Measurements from ENCODE around the gene HSF2BP.

Gene HSF2BP

GRCh38 chr21:43581453-43581852 is 77.8 kb downstream of the HSF2BP start:
- no peak for DNase-seq (ENCODE audit: low spot score)
- ChIA-PET POLR2A (ENCODE audit: low non-redundant PET) (no interaction called here), CTCF (no interaction called here)
- TF ChIP-seq, protein P1, sequence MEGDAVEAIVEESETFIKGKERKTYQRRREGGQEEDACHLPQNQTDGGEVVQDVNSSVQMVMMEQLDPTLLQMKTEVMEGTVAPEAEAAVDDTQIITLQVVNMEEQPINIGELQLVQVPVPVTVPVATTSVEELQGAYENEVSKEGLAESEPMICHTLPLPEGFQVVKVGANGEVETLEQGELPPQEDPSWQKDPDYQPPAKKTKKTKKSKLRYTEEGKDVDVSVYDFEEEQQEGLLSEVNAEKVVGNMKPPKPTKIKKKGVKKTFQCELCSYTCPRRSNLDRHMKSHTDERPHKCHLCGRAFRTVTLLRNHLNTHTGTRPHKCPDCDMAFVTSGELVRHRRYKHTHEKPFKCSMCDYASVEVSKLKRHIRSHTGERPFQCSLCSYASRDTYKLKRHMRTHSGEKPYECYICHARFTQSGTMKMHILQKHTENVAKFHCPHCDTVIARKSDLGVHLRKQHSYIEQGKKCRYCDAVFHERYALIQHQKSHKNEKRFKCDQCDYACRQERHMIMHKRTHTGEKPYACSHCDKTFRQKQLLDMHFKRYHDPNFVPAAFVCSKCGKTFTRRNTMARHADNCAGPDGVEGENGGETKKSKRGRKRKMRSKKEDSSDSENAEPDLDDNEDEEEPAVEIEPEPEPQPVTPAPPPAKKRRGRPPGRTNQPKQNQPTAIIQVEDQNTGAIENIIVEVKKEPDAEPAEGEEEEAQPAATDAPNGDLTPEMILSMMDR (conservative IDR thresholded peaks at IDR 0.05; ENCODE audit: low read depth) = no peak
- H3K27ac ChIP-seq = no peak overlapping the region; the same call in 1 of the 2 replicates

GRCh38 chr21:43578677-43579303 is 80.5 kb downstream of the HSF2BP start:
- no peak overlapping the region for H3K27ac ChIP-seq
- TF ChIP-seq, protein P1 (conservative IDR thresholded peaks at IDR 0.05; ENCODE audit: low read depth) = no peak
- no peak for DNase-seq (ENCODE audit: low spot score)
- ChIA-PET CTCF (no interaction called here), POLR2A (ENCODE audit: low non-redundant PET) (no interaction called here)

DNA sequence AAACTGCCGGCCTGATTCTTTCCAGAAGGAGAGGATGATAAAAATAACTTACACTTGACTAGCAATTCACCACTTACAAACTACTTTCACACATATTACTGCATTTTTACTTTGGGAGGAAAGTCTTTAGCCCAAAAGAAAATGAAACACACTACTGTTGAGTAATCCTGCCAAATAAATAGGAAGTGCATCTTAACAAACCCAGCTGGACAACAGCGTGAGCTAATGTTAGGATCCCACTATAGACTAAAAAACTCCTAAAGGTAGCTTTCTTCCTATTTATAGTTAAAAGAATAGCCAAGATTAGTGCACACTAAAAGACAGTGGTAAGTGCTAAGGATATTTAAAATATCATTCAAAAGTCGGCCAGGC is 83.8 kb downstream of the HSF2BP start:
- CTCF ChIA-PET = no interaction called here
- DNase-seq (ENCODE audit: low spot score) = no peak
- TF ChIP-seq, protein P1 (conservative IDR thresholded peaks at IDR 0.05; ENCODE audit: low read depth) = no peak
- POLR2A ChIA-PET (ENCODE audit: low non-redundant PET) = no interaction called here
- no peak overlapping the region for H3K27ac ChIP-seq

GRCh38 chr21:43574741-43575472 is 84.4 kb downstream of the HSF2BP start:
- ChIA-PET POLR2A (ENCODE audit: low non-redundant PET) (no interaction called here), CTCF (no interaction called here)
- peak overlapping the region; percentile 34; the same call in 1 of the 2 replicates for H3K27ac ChIP-seq
- TF ChIP-seq, protein P1 (conservative IDR thresholded peaks at IDR 0.05; ENCODE audit: low read depth) = no peak
- DNase-seq (ENCODE audit: low spot score) = no peak

- H3K27ac ChIP-seq = no peak overlapping the region; the same call in 1 of the 2 replicates
- no peak for DNase-seq (ENCODE audit: low spot score)
- POLR2A ChIA-PET (ENCODE audit: low non-redundant PET) = no interaction called here
- TF ChIP-seq, protein P1 (conservative IDR thresholded peaks at IDR 0.05; ENCODE audit: low read depth) = no peak
- CTCF ChIA-PET = no interaction called here
Observed at GRCh38 chr21:43573921-43574320, 85.4 kb downstream of the HSF2BP start.

- TF ChIP-seq, protein P1 (conservative IDR thresholded peaks at IDR 0.05; ENCODE audit: low read depth) = no peak
Observed at GRCh38 chr21:43572446-43572845, 86.8 kb downstream of the HSF2BP start.

More at GRCh38 chr21:43572446-43572845, 86.8 kb downstream of the HSF2BP start:
- no peak for DNase-seq (ENCODE audit: low spot score)
- POLR2A ChIA-PET (ENCODE audit: low non-redundant PET) = no interaction called here
- no peak overlapping the region; the same call in 1 of the 2 replicates for H3K27ac ChIP-seq
- CTCF ChIA-PET = interaction anchor here (0.6 kb wide), 1 partner anchor 217 kb away, joined by 3 read pairs; the partner anchor contains the start of gene RRP1
